ENCODE results near the gene SND1.

Gene SND1

GRCh38 chr7:127995881-127996215 lies 343.9 kb downstream of the SND1 start:
- no peak for DNase-seq (ENCODE audit: low read depth, low spot score)

GRCh38 chr7:127996253-127997071 lies 344.5 kb downstream of the SND1 start:
- DNase-seq (ENCODE audit: low read depth, low spot score) = no peak

- DNase-seq (ENCODE audit: low read depth, low spot score) = no peak
Measured at GRCh38 chr7:127997226-127997922, 345.4 kb downstream of the SND1 start.

- DNase-seq (ENCODE audit: low read depth, low spot score) = no peak
Measured at GRCh38 chr7:127998671-127999070, 346.7 kb downstream of the SND1 start.

GRCh38 chr7:128000048-128000447 lies 348.1 kb downstream of the SND1 start:
- no peak for DNase-seq (ENCODE audit: low read depth, low spot score)

- no peak for DNase-seq (ENCODE audit: low read depth, low spot score)
Measured at GRCh38 chr7:128000854-128001265, 348.9 kb downstream of the SND1 start.

GRCh38 chr7:128003167-128003566 lies 351.2 kb downstream of the SND1 start:
- no peak for DNase-seq (ENCODE audit: low read depth, low spot score)

- DNase-seq (ENCODE audit: low read depth, low spot score) = no peak
Measured at GRCh38 chr7:128003787-128004186, 351.8 kb downstream of the SND1 start.

- no peak for DNase-seq (ENCODE audit: low read depth, low spot score)
Measured at GRCh38 chr7:128004623-128005022, 352.6 kb downstream of the SND1 start.

- DNase-seq (ENCODE audit: low read depth, low spot score) = no peak
Measured at GRCh38 chr7:128005117-128005516, 353.1 kb downstream of the SND1 start.

GRCh38 chr7:128005759-128006159 lies 353.8 kb downstream of the SND1 start:
- no peak for DNase-seq (ENCODE audit: low read depth, low spot score)

- no peak for DNase-seq (ENCODE audit: low read depth, low spot score)
Measured at GRCh38 chr7:128006550-128007302, 354.7 kb downstream of the SND1 start.

GRCh38 chr7:128007303-128007680 lies 355.3 kb downstream of the SND1 start:
- no peak for DNase-seq (ENCODE audit: low read depth, low spot score)

GRCh38 chr7:128008141-128008540 lies 356.1 kb downstream of the SND1 start:
- no peak for DNase-seq (ENCODE audit: low read depth, low spot score)

- no peak for DNase-seq (ENCODE audit: low read depth, low spot score)
Measured at GRCh38 chr7:128008744-128009143, 356.8 kb downstream of the SND1 start.

GRCh38 chr7:128010391-128011127 lies 358.6 kb downstream of the SND1 start:
- no peak for DNase-seq (ENCODE audit: low read depth, low spot score)

- DNase-seq (ENCODE audit: low read depth, low spot score) = no peak
Measured at GRCh38 chr7:128011131-128011661, 359.2 kb downstream of the SND1 start.

GRCh38 chr7:128014811-128015210 lies 362.8 kb downstream of the SND1 start:
- no peak for DNase-seq (ENCODE audit: low read depth, low spot score)

GRCh38 chr7:128017460-128017859 lies 365.5 kb downstream of the SND1 start:
- no peak for DNase-seq (ENCODE audit: low read depth, low spot score)

- DNase-seq (ENCODE audit: low read depth, low spot score) = no peak
Measured at GRCh38 chr7:128017862-128018845, 366.2 kb downstream of the SND1 start.
